Measurements from ENCODE around the gene CLK4.

CLK4 gene

DNA sequence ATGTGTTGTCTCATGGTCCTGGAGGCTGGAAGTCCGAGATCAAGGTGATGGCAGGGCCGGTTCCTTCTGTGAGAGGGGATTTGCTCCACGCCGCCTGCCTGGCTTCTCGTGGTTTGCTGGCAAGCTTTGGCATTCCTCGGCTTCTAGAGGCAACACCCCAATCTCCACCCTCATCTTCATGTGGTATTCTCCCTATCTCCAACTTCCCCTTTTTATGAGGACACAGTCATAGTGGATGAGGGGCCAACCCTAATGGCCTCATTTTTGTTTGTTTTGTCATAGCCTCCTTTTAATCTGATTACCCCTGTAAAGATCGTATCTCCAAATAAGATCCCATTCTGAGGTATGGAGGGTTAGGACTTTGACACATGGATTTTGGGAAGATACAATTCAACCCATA lies 41.7 kb upstream of the CLK4 start:
- TF ChIP-seq, protein P1, sequence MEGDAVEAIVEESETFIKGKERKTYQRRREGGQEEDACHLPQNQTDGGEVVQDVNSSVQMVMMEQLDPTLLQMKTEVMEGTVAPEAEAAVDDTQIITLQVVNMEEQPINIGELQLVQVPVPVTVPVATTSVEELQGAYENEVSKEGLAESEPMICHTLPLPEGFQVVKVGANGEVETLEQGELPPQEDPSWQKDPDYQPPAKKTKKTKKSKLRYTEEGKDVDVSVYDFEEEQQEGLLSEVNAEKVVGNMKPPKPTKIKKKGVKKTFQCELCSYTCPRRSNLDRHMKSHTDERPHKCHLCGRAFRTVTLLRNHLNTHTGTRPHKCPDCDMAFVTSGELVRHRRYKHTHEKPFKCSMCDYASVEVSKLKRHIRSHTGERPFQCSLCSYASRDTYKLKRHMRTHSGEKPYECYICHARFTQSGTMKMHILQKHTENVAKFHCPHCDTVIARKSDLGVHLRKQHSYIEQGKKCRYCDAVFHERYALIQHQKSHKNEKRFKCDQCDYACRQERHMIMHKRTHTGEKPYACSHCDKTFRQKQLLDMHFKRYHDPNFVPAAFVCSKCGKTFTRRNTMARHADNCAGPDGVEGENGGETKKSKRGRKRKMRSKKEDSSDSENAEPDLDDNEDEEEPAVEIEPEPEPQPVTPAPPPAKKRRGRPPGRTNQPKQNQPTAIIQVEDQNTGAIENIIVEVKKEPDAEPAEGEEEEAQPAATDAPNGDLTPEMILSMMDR (IDR thresholded peaks at IDR 0.05): no peak

DNA sequence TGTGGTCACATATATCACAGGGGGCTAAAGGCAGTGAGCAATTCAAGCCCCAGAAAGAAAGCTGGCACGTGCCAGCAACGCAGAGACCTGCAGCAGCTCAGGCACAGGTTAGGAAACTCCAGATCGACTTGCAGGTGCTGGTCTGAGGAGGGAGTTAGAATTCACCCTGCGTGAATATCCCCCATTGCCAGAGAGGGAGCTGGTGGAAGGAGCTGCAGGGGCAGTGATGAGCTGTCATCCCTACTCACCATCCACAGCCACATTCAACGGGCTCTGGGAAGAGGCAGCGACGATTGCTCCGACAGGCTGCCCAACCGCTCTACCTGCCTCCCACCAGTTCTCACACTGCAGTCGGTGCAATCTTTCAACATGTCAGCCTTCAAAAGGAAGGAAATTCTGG lies 40.8 kb upstream of the CLK4 start:
- TF ChIP-seq, protein P1 (IDR thresholded peaks at IDR 0.05): no peak

DNA sequence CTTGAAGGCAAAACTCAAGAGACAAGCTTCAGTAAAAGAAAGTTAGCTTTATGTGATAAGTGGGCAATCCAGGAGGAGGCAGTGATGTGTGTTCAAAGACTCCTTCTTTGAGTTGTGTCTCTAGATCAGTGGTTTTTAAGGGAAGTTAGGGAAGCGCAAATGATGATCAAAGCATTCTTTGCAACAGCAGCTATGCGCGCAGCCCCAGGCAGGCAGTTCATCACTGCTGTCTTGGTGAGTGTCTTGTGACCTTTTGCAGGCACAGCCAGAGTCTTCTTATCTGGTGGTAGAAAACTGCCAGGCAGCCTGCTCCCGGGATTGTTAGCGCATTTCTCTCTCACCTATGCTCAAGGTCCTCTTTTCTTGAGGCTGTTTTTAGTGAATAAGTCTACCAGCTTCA lies 40.3 kb upstream of the CLK4 start:
- TF ChIP-seq, protein P1 (IDR thresholded peaks at IDR 0.05): no peak

DNA sequence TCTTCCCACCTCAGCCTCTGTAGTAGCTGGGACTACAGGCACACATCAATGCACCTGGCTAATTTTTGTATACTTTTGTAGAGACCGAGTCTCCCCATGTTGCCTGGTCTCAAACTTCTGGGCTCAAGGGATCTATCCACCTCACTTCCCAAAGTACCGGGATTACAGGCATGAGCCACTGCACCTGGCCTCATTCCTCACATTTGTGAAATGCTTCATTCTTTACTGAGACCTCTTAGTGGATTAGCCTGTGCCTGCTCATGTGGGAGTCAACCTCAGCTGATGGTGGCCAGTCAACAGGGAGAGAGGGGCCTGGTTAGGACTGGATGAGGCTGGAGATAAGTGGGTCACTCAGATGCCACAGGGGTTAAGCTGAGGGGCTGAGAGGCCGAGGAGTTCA lies 37.3 kb upstream of the CLK4 start:
- TF ChIP-seq, protein P1 (IDR thresholded peaks at IDR 0.05): no peak

DNA sequence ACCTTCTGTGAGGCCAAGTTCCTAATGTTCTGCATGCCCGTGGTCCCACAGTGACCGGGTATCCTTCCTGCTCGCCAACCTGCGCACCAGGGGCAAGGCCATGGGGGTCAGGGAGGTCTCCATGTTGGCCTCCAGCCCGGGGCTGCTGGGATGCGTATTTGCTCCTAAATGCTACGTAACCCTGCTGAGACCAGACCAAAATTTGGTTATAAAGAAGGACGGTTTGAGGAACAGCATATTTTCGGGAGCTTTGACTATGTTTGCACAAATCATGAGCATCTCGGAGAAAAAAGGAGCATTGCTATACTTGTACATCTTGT lies 35.7 kb upstream of the CLK4 start:
- TF ChIP-seq, protein P1 (IDR thresholded peaks at IDR 0.05): no peak

DNA sequence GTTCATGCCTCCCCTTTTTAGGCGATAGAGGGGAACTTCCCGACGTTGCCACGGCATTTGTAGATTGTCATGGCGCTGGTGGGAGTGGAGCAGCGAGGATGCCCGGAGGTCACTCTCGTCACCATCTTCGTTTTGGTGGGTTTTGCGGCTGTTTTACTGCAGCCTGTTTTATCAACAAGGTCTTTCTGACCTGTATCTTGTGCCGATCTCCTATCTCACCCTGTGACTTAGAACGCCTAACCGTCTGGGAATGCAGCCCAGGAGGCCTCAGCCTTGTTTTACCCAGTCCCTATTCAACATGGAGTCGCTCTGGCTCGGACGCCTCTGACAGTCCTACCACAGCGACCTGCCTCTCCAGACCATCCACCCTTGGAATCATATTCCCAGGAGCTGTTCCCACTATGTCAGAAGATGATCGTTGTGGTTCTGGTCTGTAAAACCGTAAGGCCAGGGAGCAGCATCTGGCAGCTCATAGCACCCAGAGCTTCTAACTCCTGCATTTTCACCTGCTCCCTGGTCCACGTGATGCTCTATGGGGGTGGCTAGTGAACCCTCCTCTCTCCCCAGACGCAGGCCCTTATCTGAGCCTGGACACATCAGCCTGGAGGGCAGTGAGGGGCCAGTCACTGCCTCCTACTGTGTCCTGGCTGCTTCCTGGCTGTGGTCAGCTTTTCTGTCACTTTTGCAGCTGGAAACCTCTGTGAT lies 35.1 kb upstream of the CLK4 start:
- TF ChIP-seq, protein P1 (IDR thresholded peaks at IDR 0.05): no peak

DNA sequence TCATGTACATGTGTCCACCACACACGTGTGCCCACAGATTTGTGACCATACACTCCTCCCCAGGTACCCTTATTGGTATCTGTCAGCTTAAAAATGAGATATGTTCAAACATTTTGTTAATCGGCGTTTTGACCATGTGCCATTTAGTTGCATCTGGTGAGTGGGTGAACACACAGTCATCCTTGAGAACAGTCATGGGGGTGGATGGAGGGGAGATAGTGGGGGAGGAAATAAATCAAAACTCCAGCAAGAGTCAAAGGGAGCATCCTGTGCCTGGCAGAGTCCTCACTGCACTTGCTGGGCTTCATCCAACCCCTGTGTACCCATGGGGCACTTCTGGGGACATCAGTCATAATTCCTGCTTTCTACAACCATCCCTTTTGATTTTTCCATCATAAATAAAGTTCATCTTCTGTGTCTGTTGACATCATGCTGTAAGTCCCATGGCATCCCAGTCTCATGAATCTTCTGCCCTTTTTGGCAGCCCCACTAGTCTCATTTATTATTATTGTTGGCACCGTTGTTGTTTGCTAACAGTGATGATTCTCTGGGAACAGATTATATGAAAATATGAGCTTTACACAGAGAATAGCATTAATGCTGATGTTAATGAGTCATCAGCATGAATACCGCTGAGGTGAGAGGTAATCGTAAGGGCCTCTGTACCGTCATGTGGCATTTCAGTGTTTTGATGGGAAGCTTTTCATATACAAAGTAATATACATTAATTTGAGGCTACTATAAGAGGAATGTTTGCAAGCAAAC lies 24.4 kb upstream of the CLK4 start:
- TF ChIP-seq, protein P1 (IDR thresholded peaks at IDR 0.05): no peak
